Endothelial cell of umbilical vein (primary cell): ENCODE data around the gene TMEM209.

Experiments
- EZH2 ChIP-seq: IDR thresholded peaks from 2 replicates; pipeline ENCODE4 v1.6.1; 2012; ENCODE audit warnings: borderline replicate concordance, low read depth, mild to moderate bottlenecking, moderate library complexity, low read length, inconsistent platforms; ENCODE audit not compliant: severe bottlenecking
- MYC ChIP-seq: IDR thresholded peaks from one replicate; pipeline ENCODE4 v1.6.1; 2011; ENCODE audit warnings: mild to moderate bottlenecking, low read depth, low read length
- POLR2A ChIP-seq: IDR thresholded peaks from 2 replicates; pipeline ENCODE4 v1.6.1; 2012; ENCODE audit warnings: low read depth, mild to moderate bottlenecking, control low read depth, low read length
- POLR2AphosphoS5 ChIP-seq: IDR thresholded peaks from 2 replicates; pipeline ENCODE4 v1.6.1; 2012; ENCODE audit warnings: low read depth, mild to moderate bottlenecking, control low read depth, low read length, moderate library complexity; ENCODE audit not compliant: insufficient read depth
- TF ChIP-seq, protein P1 (sequence below), 2 donors: IDR thresholded peaks; 1 replicate in 1 of 2; 2 replicates in 1 of 2; pipeline ENCODE4 v1.5.1; 2011; ENCODE audit warnings: low read length in 2 of 2, mild to moderate bottlenecking in 2 of 2, moderate library complexity in 2 of 2, control low read depth in 1 of 2, inconsistent platforms in 1 of 2, low read depth in 1 of 2; ENCODE audit not compliant: insufficient read depth in 1 of 2; ENCODE audit errors: extremely low read depth in 1 of 2

DNA sequence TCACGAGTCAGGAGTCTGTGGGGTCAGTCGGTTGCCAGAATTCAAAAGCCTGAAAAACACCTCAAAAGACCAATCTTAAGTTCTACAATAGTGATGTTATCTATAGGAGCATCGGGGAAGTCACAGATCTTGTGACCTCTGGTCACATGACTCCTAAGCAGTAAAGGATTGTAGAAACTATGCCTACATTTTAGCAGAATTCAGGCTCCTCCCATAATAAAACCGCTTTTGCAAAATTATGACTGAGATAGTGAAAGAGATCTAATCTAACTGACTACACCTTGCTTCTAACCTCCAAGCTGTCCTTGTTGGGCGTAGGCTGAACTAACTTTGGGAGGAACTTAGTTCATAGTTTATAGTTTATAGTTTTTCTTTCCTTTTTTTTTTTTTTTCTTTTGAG is 19.0 kb upstream of the TMEM209 start:
- TF ChIP-seq, protein P1, sequence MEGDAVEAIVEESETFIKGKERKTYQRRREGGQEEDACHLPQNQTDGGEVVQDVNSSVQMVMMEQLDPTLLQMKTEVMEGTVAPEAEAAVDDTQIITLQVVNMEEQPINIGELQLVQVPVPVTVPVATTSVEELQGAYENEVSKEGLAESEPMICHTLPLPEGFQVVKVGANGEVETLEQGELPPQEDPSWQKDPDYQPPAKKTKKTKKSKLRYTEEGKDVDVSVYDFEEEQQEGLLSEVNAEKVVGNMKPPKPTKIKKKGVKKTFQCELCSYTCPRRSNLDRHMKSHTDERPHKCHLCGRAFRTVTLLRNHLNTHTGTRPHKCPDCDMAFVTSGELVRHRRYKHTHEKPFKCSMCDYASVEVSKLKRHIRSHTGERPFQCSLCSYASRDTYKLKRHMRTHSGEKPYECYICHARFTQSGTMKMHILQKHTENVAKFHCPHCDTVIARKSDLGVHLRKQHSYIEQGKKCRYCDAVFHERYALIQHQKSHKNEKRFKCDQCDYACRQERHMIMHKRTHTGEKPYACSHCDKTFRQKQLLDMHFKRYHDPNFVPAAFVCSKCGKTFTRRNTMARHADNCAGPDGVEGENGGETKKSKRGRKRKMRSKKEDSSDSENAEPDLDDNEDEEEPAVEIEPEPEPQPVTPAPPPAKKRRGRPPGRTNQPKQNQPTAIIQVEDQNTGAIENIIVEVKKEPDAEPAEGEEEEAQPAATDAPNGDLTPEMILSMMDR (IDR thresholded peaks at IDR 0.05; ENCODE audit: extremely low read depth in 1 of 2, insufficient read depth in 1 of 2, low read depth in 1 of 2, low read length in 2 of 2), result no peak
- TF ChIP-seq MYC (no peak), EZH2 (no peak), POLR2A (no peak), POLR2AphosphoS5 (no peak)
